Stimulated activated naive CD4-positive, alpha-beta T cell treated with Interleukin-2 at 50 U/mL for 16 hours (primary cell): ENCODE measurements around the gene ARFRP1.

Experiments used
- DNase-seq: peaks from one replicate; lab custom pipeline; 2025; lab: John Stamatoyannopoulos, UW

The ARFRP1 gene

DNA sequence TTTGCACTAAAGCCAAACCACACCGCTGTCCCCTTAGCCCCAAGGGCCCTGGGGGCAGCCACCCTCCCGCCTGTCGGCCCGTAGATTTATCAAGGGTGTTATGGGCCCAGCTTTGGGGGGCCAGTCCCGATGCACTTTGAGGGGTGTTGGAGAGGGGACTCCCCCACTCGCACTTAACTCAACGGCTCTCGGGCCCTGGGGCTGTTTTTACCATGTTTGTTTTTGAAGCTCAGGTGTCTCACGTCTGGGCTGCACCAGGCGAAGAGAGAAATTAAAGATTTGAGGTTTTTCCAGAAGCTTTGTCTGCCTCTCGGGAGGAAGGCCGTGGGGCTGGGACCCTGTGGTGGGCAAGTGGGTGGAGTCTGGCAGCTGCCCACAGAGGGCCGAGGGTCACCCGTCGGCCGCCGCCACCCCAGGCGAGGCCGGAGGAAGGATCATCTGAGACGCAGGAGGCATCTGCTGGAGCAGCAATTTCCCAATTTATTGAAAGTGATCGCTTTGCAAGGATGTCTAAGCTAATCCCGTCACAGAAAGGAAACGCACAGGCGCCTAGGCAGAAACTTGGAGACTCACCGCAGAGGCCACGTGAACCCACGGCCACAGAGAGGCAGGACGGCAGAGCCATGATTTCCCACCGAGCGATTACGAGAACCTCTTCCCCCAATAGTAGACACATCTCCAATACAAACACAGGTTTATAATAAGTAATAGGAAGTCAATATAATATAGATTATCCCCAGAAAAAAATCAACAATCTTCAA, 35.6 kb upstream of the ARFRP1 start:
- DNase-seq = no peak

DNA sequence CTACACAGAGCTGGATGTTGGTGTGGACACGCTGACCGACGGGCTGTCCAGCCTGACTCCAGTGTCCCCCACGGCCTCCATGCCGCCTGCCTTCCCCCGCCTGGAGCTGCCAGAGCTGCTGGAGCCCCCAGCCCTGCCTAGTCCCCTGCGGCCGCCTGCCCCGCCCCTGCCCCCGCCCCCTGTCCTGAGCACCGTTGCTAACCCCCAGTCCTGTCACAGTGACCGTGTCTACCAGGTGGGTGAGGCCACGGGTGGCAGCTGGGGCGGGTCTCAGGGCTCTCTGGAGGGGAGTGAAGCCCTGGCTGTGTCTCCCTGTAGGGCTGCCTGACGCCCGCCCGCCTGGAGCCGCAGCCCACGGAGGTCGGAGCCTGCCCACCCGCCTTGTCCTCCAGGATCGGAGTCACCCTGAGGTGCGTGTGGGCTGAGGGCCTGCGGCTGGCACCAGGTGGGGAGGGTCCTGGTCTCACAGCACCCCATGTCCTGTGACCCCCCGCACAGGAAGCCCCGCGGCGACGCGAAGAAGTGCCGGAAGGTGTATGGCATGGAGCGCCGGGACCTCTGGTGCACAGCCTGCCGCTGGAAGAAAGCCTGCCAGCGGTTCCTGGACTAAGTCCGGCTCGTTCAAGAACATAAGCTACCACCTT, 34.7 kb upstream of the ARFRP1 start:
- no peak for DNase-seq

GRCh38 chr20:63741676-63742380, 34.1 kb upstream of the ARFRP1 start:
- no peak for DNase-seq

GRCh38 chr20:63741354-63741675, 33.5 kb upstream of the ARFRP1 start:
- no peak for DNase-seq

- peak; percentile 31 for DNase-seq
Observed at GRCh38 chr20:63740627-63741353, 33.0 kb upstream of the ARFRP1 start.

GRCh38 chr20:63740070-63740626, 32.4 kb upstream of the ARFRP1 start:
- DNase-seq = peak; percentile 49

DNA sequence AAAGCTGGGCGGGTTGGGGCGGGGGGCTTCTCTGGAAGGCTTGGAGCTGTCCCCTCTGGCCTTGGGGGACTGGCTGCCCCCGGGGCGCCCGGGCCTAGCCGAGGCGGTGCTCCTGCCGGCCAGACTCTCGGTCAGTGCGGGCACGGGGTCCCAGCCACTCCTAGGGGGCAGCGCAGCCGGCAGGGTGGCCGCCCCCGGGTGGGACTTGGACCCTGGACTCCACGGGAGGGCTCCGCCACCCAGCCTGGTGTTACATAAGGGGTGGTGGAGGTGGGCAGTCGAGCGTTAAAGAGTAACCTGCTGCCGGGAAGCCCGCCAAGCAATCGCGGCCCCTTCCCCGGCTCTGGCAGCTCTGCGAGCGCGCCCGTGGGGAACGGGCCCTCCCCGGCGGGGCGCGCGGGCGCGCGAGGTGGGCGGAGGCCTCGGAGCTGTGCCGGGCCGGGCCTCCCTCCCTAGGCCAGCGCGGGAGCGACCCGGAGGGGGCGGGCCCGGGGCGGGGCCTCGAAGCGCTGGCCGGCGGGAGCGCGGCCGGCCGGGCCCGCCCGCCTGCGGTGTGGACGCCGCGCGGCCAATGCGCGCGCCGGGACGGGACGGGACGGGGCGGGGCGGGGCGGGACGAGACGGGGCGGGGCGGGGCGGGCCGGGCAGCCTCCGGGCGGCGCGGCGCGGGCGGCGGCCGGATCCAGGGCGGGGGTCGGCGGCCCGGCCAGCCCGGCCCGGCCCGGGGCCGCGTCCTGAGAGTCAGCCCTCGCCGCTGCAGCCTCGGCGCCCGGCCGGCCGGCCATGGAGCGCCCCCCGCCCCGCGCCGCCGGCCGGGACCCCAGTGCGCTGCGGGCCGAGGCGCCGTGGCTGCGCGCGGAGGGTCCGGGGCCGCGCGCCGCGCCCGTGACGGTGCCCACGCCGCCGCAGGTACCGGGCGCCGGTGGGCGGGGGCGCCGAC, 31.6 kb upstream of the ARFRP1 start, which contains the start of gene SLC2A4RG:
Gene SLC2A4RG (plus strand): TSS at position 647 of the 940 bp plus-strand sequence. CDS start 137 bp downstream, at position 784.
- peak; percentile 49 for DNase-seq

DNA sequence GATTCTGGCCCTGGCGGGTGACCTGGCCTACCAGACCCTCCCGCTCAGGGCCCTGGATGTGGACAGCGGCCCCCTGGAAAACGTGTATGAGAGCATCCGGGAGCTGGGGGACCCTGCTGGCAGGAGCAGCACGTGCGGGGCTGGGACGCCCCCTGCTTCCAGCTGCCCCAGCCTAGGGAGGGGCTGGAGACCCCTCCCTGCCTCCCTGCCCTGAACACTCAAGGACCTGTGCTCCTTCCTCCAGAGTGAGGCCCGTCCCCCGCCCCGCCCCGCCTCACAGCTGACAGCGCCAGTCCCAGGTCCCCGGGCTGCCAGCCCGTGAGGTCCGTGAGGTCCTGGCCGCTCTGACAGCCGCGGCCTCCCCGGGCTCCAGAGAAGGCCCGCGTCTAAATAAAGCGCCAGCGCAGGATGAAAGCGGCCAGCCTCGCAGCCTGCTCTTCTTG, 30.9 kb upstream of the ARFRP1 start:
- DNase-seq = peak; percentile 35

DNA sequence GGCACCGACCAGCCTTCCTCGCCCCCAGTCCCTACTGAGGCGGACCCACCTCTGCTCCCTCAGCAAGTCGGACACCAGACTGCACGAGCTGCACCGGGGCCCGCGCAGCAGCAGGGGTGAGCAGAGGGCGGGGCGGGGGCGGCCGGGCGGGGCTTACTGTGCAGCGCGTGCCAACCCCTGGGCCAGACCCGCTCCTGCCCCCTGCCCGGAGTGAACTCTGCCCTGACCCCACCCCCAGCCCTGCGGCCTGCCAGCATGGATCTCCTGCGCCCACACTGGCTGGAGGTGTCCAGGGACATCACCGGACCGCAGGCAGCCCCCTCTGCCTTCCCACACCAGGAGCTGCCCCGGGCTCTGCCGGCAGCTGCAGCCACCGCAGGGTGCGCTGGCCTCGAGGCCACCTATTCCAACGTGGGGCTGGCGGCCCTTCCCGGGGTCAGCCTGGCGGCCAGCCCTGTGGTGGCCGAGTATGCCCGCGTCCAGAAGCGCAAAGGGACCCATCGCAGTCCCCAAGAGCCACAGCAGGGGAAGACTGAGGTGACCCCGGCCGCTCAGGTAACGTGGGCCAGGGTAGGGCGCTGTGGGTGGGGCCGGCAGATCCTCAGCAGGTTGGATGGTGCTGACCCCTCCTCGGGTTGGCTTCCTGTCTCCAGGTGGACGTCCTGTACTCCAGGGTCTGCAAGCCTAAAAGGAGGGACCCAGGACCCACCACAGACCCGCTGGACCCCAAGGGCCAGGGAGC, 30.3 kb upstream of the ARFRP1 start:
- DNase-seq = no peak

DNA sequence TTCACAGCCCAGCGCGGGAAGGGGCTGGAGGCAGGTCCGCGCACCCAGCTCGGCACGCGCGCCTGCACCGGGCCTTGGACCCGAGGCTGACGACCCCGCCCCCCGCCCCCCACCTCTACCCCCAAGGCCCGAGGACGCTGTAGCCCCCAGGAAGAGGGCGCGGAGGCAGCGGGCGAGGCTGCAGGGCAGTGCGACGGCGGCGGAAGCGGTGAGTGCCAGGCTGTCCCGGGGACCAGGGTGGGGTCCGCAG, 29.8 kb upstream of the ARFRP1 start:
- no peak for DNase-seq

- DNase-seq = peak; percentile 54
Observed at GRCh38 chr20:63736893-63737694, 29.3 kb upstream of the ARFRP1 start.

DNA sequence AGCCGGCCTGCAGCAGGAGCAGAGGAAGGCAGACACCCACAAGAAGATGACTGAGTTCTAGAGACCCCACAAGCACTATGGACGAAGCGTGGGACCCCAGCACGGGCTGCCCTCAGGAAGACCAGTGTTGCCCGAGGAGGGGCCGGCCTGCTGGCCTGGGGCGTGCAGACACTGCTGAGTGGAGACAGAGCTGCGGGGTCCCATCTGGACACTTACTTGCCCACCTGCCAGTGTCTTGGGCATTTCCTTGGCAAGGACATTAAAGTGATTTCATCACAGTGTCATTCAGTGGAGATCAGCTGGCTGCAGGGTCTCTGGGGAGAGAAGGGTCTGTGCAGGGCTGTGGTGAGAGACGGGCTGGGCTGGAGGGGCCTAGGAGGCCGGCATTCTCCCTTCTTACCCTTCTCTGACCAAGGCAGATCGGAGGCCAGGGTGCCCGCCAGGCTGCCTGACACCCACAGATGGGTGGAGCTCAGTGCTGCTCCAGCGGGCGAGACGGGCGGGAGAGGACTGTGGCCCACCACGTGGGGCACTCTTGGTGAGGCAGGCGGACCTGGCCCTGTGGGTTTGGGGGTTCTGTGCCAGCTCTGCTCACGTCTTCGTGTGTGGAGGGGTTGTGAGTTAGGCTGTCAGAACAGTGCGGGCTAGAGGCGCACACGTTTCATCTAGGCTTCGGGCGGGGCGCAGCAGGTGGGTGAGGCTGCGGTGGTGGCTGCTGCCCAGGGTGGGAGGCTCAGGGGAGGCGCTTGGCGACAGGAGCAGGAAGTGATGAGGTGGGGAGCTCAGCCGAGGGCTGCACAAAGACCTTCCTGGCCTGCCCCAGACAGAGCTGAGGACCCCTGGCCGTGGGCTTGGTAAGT, 28.3 kb upstream of the ARFRP1 start, which contains the start of gene LIME1:
Gene LIME1 (plus strand): TSS at position 806 of the 860 bp plus-strand sequence. CDS start 886 bp downstream, outside the sequence.
- DNase-seq = peak; percentile 66

DNA sequence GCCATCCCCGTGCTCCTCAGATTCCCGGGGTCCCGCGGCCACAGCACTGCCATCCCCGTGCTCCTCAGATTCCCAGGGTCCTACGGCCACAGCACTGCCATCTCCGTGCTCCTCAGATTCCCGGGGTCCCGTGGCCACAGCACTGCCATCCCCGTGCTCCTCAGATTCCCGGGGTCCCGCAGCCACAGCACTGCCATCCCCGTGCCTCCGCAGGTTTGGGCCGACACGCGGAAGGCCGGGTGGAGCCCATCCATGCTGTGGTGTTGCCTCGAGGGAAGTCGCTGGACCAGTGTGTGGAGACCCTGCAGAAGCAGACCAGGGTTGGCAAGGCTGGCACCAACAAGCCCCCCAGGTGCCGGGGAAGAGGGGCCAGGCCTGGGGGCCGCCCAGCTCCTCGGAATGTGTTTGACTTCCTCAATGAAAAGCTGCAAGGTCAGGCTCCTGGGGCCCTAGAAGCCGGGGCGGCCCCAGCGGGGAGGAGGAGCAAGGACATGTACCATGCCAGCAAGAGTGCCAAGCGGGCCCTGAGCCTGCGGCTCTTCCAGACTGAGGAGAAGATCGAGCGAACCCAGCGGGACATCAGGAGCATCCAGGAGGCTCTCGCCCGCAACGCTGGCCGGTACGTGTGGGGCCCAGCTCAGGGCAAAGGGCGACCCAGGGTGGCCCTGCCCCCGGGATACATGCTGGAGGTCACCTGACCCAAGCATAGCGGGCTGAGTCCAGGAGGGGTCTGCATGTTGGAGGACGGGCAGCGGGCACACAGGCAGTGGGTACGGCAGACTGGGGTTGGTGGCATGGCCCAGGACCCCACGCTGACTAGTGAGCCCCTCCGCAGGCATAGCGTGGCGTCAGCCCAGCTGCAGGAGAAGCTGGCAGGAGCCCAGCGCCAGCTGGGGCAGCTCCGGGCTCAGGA, 27.4 kb upstream of the ARFRP1 start:
- DNase-seq = no peak

- DNase-seq = no peak
Observed at GRCh38 chr20:63734111-63734945, 26.6 kb upstream of the ARFRP1 start.

- no peak for DNase-seq
Observed at GRCh38 chr20:63733579-63734081, 25.9 kb upstream of the ARFRP1 start.

- no peak for DNase-seq
Observed at GRCh38 chr20:63733117-63733516, 25.3 kb upstream of the ARFRP1 start.
